HepG2 (cell line): Measurements from ENCODE around the gene POLR3GL. TPM values are rescaled to one million over a fixed set of nuclear protein-coding genes. Genes with fewer than 3 reads are reported as not detected.

Experiments used
- AHR ChIP-seq: IDR thresholded peaks from 2 replicates; pipeline ENCODE4 v1.6.1; 2018; ENCODE audit warnings: missing genetic modification reagents, missing compliant biosample characterization
- BORCS8-MEF2B ChIP-seq: sonication (generic); formaldehyde crosslinking; IDR thresholded peaks from 2 replicates; pipeline ENCODE4 v1.8.0; 2022; ENCODE audit warnings: mild to moderate bottlenecking, missing genetic modification reagents
- KAT2B ChIP-seq: fragments of 150-350 bp; IDR thresholded peaks from 2 replicates; pipeline ENCODE4 v1.6.1; 2014; ENCODE audit warnings: low read depth, low read length, borderline replicate concordance
- NCOA1 ChIP-seq: sonication (generic); formaldehyde crosslinking; IDR thresholded peaks from 2 replicates; pipeline ENCODE4 v1.9.0; 2021; ENCODE audit warnings: missing genetic modification reagents
- NR2F2 ChIP-seq: IDR thresholded peaks from 2 replicates; pipeline ENCODE4 v1.6.1; 2012; ENCODE audit warnings: low read depth, inconsistent platforms, borderline replicate concordance
- ONECUT2 ChIP-seq: sonication (generic); formaldehyde crosslinking; IDR thresholded peaks from 2 replicates; pipeline ENCODE4 v1.4.0; 2020; ENCODE audit warnings: missing genetic modification reagents
- PCBP2 ChIP-seq: fragments of 200-400 bp; formaldehyde crosslinking; optimal IDR thresholded peaks from 2 replicates; pipeline ENCODE3; 2018; ENCODE audit warnings: low read length, low read depth; ENCODE audit not compliant: poor library complexity, severe bottlenecking
- PRMT3 ChIP-seq: sonication (generic); formaldehyde crosslinking; IDR thresholded peaks from 2 replicates; pipeline ENCODE4 v1.8.1; 2022; ENCODE audit warnings: low read depth, mild to moderate bottlenecking, moderate library complexity, missing genetic modification reagents, borderline replicate concordance
- RARA ChIP-seq: IDR thresholded peaks from 2 replicates; pipeline ENCODE4 v1.6.1; 2016; ENCODE audit warnings: missing genetic modification reagents, missing compliant biosample characterization
- SOX5 ChIP-seq: IDR thresholded peaks from 2 replicates; pipeline ENCODE4 v1.6.1; 2016; ENCODE audit warnings: borderline replicate concordance
- TBL1XR1 ChIP-seq: fragments of 150-350 bp; IDR thresholded peaks from 2 replicates; pipeline ENCODE4 v1.6.1; 2014; ENCODE audit warnings: borderline replicate concordance, low read length; ENCODE audit not compliant: partially characterized antibody
- ZBTB1 ChIP-seq: sonication (generic); formaldehyde crosslinking; IDR thresholded peaks from 2 replicates; pipeline ENCODE4 v1.4.0; 2020; ENCODE audit warnings: missing genetic modification reagents, borderline replicate concordance
- ZNF101 ChIP-seq: sonication (generic); formaldehyde crosslinking; IDR thresholded peaks from 2 replicates; pipeline ENCODE4 v1.4.0; 2020; ENCODE audit warnings: mild to moderate bottlenecking, low read depth, missing genetic modification reagents, borderline replicate concordance
- ZNF619 ChIP-seq: sonication (generic); formaldehyde crosslinking; IDR thresholded peaks from 2 replicates; pipeline ENCODE4 v1.4.0; 2020; ENCODE audit warnings: mild to moderate bottlenecking, missing genetic modification reagents
- ZNF652 ChIP-seq: IDR thresholded peaks from 2 replicates; pipeline ENCODE4 v1.6.1; 2016; ENCODE audit warnings: low read depth, borderline replicate concordance
- ZNF709 ChIP-seq: sonication (generic); formaldehyde crosslinking; IDR thresholded peaks from 2 replicates; pipeline ENCODE4 v1.5.0; 2020; ENCODE audit warnings: mild to moderate bottlenecking, missing genetic modification reagents
- polyA plus RNA-seq, 8 experiments: library from polyadenylated mRNA; depleted of rRNA in 3 of 8; stranded (reverse) in 7 of 8; unstranded in 1 of 8; fragments of >200 nt; fragmentation: Illumina TruSeq in 4 of 8; extraction: Trizol in 4 of 8; gene quantifications; 2 replicates each; pipeline versions ENCODE4 v1.2.1 to v1.2.3, GENCODE V29; 2011 to 2016; ENCODE audit warnings: low read depth in 4 of 8, missing spikeins in 1 of 8, mixed read lengths in 1 of 8; ENCODE audit not compliant: insufficient read depth in 1 of 8
- total RNA-seq, 5 experiments: library from RNA; depleted of rRNA; stranded (reverse); fragments of >200 nt; fragmentation: Illumina TruSeq; extraction: Trizol; gene quantifications; 2 replicates each; pipeline ENCODE4 v1.2.3, GENCODE V29; 2016; ENCODE audit warnings: low read depth in 1 of 5
- TF ChIP-seq, protein P1 (sequence below): sonication (generic); formaldehyde crosslinking; IDR thresholded peaks from 2 replicates; pipeline ENCODE4 v1.8.1; 2022; ENCODE audit warnings: low read depth, mild to moderate bottlenecking, missing genetic modification reagents
- TF ChIP-seq, protein P2 (sequence below): sonication (generic); formaldehyde crosslinking; IDR thresholded peaks from 2 replicates; pipeline ENCODE4 v1.9.0; 2022; ENCODE audit warnings: missing genetic modification reagents, mild to moderate bottlenecking, borderline replicate concordance
- TF ChIP-seq, protein P3 (sequence below): sonication (generic); formaldehyde crosslinking; IDR thresholded peaks from 2 replicates; pipeline ENCODE4 v1.5.0; 2020; ENCODE audit warnings: missing genetic modification reagents
- TF ChIP-seq, protein P4 (sequence below): sonication (generic); formaldehyde crosslinking; IDR thresholded peaks from 2 replicates; pipeline ENCODE4 v1.8.1; 2023; ENCODE audit warnings: mild to moderate bottlenecking, moderate library complexity, missing genetic modification reagents
- TF ChIP-seq, protein P5 (sequence below): sonication (generic); formaldehyde crosslinking; IDR thresholded peaks from 2 replicates; pipeline ENCODE4 v1.4.0; 2020; ENCODE audit warnings: low read depth, mild to moderate bottlenecking, missing genetic modification reagents

The POLR3GL gene
- total and polyA plus RNA-seq, 2 of the 13 experiments (the other 11 are each of a cell fraction or from before 2014, with no cell fraction given), result 11.5 to 12.4 TPM

DNA sequence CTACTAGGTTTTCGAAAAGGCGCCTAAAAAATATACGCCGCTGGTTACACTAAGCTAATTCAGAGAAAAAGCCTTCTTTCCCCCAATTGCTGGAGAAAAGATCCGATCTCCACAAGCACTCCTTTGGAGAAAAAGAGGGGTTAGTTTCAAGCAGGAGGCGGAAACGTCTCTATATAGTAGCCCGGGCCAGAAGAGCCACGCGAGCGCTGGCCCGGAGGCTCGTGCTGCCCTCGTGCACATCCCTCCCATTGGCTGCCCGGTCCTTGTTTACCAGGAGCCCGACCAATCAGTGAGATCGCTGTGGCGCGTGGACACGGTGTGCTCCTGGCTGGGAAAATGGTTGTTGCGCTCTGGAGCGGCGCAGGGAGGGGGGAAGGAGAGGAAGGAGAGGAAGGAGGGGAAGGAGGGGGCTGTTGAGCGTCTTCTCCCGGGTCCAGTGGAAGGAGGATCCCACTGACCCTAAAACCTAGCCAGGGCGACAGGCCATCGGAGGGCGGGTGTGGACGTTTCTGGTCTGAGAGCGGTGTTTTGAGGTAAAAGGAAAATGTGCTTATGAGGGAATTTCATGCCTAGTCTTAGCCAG is 32.0 kb downstream of the POLR3GL start, which contains the start of gene TXNIP (continued):
- TF ChIP-seq, protein P1, sequence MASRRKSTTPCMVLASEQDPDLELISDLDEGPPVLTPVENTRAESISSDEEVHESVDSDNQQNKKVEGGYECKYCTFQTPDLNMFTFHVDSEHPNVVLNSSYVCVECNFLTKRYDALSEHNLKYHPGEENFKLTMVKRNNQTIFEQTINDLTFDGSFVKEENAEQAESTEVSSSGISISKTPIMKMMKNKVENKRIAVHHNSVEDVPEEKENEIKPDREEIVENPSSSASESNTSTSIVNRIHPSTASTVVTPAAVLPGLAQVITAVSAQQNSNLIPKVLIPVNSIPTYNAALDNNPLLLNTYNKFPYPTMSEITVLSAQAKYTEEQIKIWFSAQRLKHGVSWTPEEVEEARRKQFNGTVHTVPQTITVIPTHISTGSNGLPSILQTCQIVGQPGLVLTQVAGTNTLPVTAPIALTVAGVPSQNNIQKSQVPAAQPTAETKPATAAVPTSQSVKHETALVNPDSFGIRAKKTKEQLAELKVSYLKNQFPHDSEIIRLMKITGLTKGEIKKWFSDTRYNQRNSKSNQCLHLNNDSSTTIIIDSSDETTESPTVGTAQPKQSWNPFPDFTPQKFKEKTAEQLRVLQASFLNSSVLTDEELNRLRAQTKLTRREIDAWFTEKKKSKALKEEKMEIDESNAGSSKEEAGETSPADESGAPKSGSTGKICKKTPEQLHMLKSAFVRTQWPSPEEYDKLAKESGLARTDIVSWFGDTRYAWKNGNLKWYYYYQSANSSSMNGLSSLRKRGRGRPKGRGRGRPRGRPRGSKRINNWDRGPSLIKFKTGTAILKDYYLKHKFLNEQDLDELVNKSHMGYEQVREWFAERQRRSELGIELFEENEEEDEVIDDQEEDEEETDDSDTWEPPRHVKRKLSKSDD (CRISPR knock-in tag), result peak; percentile 84
- no peak for TF ChIP-seq ZBTB1 (CRISPR knock-in tag)
- peak; percentile 65 for TF ChIP-seq RARA
- TF ChIP-seq, protein P2, sequence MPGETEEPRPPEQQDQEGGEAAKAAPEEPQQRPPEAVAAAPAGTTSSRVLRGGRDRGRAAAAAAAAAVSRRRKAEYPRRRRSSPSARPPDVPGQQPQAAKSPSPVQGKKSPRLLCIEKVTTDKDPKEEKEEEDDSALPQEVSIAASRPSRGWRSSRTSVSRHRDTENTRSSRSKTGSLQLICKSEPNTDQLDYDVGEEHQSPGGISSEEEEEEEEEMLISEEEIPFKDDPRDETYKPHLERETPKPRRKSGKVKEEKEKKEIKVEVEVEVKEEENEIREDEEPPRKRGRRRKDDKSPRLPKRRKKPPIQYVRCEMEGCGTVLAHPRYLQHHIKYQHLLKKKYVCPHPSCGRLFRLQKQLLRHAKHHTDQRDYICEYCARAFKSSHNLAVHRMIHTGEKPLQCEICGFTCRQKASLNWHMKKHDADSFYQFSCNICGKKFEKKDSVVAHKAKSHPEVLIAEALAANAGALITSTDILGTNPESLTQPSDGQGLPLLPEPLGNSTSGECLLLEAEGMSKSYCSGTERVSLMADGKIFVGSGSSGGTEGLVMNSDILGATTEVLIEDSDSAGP, result peak; percentile 91; the same call in 1 of the 2 replicates
- TF ChIP-seq NCOA1 (CRISPR knock-in tag), result peak; percentile 99
- no peak for TF ChIP-seq ONECUT2 (CRISPR knock-in tag)
- no peak; the same call in 1 of the 2 replicates for TF ChIP-seq ZNF619 (CRISPR knock-in tag)
- TF ChIP-seq PCBP2, result peak; percentile 29
- TF ChIP-seq TBL1XR1, result peak; percentile 54
- TF ChIP-seq, protein P3, sequence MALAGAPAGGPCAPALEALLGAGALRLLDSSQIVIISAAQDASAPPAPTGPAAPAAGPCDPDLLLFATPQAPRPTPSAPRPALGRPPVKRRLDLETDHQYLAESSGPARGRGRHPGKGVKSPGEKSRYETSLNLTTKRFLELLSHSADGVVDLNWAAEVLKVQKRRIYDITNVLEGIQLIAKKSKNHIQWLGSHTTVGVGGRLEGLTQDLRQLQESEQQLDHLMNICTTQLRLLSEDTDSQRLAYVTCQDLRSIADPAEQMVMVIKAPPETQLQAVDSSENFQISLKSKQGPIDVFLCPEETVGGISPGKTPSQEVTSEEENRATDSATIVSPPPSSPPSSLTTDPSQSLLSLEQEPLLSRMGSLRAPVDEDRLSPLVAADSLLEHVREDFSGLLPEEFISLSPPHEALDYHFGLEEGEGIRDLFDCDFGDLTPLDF, result no peak; the same call in 1 of the 2 replicates
- TF ChIP-seq NR2F2, result peak; percentile 27; the same call in 1 of the 2 replicates
- TF ChIP-seq BORCS8-MEF2B (CRISPR knock-in tag), result peak; percentile 83
- TF ChIP-seq, protein P4, sequence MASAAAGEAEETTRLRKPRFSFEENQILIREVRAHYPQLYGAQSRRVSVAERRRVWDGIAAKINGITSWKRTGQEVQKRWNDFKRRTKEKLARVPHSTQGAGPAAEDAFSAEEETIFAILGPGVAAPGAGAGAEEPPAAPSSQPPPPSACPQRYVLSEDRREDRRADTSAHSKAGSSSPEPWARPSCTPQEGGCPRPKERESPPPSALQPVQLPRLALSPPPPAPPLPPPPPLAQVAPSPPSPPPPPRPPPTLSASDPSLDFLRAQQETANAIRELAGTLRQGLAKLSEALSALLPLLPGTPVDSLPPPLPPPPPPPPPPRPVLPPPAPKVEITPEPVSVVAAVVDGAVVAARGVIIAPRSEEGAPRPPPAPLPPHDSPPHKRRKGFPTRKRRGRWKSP (CRISPR knock-in tag), result peak; percentile 90
- 0 out of 2 replicates have a peak, but pooled peaks have one; percentile 22 for TF ChIP-seq ZNF101 (CRISPR knock-in tag)
- TF ChIP-seq SOX5 (CRISPR knock-in tag), result peak; percentile 75; the same call in 1 of the 2 replicates
- TF ChIP-seq AHR (CRISPR knock-in tag), result peak; percentile 60
- 0 out of 2 replicates have a peak, but pooled peaks have one; percentile 79 for TF ChIP-seq ZNF709 (CRISPR knock-in tag)
- TF ChIP-seq ZNF652, result peak; percentile 51; the same call in 1 of the 2 replicates
- TF ChIP-seq KAT2B, result no peak
- TF ChIP-seq PRMT3 (CRISPR knock-in tag), result peak; percentile 49; the same call in 1 of the 2 replicates
- TF ChIP-seq, protein P5, sequence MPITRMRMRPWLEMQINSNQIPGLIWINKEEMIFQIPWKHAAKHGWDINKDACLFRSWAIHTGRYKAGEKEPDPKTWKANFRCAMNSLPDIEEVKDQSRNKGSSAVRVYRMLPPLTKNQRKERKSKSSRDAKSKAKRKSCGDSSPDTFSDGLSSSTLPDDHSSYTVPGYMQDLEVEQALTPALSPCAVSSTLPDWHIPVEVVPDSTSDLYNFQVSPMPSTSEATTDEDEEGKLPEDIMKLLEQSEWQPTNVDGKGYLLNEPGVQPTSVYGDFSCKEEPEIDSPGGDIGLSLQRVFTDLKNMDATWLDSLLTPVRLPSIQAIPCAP (CRISPR knock-in tag), result no peak
